Neural cell (in vitro differentiated cells): ENCODE measurements around the gene TOX2.

Source experiments
- CTCF ChIP-seq: fragments of 450-650 bp; IDR thresholded peaks from 2 replicates; pipeline ENCODE4 v1.5.1; 2014; ENCODE audit warnings: antibody characterized with exemption, mild to moderate bottlenecking, moderate library complexity; ENCODE audit not compliant: poor library complexity, severe bottlenecking
- EP300 ChIP-seq: fragments of 450-650 bp; conservative IDR thresholded peaks from 2 replicates; pipeline ENCODE4 v1.6.1; 2014; ENCODE audit warnings: antibody characterized with exemption, mild to moderate bottlenecking, moderate library complexity; ENCODE audit not compliant: poor library complexity, severe bottlenecking
- EZH2 ChIP-seq: fragments of 200-600, 300-800 bp; shearing (Covaris generic), sonication (generic); IDR thresholded peaks from 2 replicates; pipeline ENCODE4 v1.6.1; 2014; ENCODE audit warnings: antibody characterized with exemption, low read length, borderline replicate concordance, mild to moderate bottlenecking; ENCODE audit not compliant: insufficient read depth, poor library complexity, severe bottlenecking
- MXI1 ChIP-seq: fragments of 450-650 bp; conservative IDR thresholded peaks from 2 replicates; pipeline ENCODE4 v1.6.1; 2014; ENCODE audit warnings: antibody characterized with exemption, mild to moderate bottlenecking; ENCODE audit not compliant: poor library complexity, severe bottlenecking
- POLR2AphosphoS5 ChIP-seq: IDR thresholded peaks from 2 replicates; pipeline ENCODE4 v1.6.1; 2012
- RAD21 ChIP-seq: fragments of 450-650 bp; conservative IDR thresholded peaks from 2 replicates; pipeline ENCODE4 v1.6.1; 2014; ENCODE audit warnings: antibody characterized with exemption, mild to moderate bottlenecking, moderate library complexity
- SMC3 ChIP-seq: fragments of 450-650 bp; conservative IDR thresholded peaks from 2 replicates; pipeline ENCODE4 v1.6.1; 2014; ENCODE audit warnings: antibody characterized with exemption, mild to moderate bottlenecking, moderate library complexity; ENCODE audit not compliant: poor library complexity
- TAF1 ChIP-seq: IDR thresholded peaks from 2 replicates; pipeline ENCODE4 v1.6.1; 2012; ENCODE audit warnings: low read depth
- TF ChIP-seq, protein P1 (sequence below): IDR thresholded peaks from 2 replicates; pipeline ENCODE4 v1.6.1; 2012; ENCODE audit warnings: borderline replicate concordance

- TF ChIP-seq CTCF, result no peak
- no peak for TF ChIP-seq EZH2
- TF ChIP-seq EP300, result no peak
- TF ChIP-seq TAF1, result no peak
- no peak for TF ChIP-seq RAD21
- TF ChIP-seq, protein P1, sequence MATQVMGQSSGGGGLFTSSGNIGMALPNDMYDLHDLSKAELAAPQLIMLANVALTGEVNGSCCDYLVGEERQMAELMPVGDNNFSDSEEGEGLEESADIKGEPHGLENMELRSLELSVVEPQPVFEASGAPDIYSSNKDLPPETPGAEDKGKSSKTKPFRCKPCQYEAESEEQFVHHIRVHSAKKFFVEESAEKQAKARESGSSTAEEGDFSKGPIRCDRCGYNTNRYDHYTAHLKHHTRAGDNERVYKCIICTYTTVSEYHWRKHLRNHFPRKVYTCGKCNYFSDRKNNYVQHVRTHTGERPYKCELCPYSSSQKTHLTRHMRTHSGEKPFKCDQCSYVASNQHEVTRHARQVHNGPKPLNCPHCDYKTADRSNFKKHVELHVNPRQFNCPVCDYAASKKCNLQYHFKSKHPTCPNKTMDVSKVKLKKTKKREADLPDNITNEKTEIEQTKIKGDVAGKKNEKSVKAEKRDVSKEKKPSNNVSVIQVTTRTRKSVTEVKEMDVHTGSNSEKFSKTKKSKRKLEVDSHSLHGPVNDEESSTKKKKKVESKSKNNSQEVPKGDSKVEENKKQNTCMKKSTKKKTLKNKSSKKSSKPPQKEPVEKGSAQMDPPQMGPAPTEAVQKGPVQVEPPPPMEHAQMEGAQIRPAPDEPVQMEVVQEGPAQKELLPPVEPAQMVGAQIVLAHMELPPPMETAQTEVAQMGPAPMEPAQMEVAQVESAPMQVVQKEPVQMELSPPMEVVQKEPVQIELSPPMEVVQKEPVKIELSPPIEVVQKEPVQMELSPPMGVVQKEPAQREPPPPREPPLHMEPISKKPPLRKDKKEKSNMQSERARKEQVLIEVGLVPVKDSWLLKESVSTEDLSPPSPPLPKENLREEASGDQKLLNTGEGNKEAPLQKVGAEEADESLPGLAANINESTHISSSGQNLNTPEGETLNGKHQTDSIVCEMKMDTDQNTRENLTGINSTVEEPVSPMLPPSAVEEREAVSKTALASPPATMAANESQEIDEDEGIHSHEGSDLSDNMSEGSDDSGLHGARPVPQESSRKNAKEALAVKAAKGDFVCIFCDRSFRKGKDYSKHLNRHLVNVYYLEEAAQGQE, result no peak
- no peak for TF ChIP-seq SMC3
- TF ChIP-seq POLR2AphosphoS5, result no peak
- no peak for TF ChIP-seq MXI1
Observed at GRCh38 chr20:44095831-44096230, 181.2 kb downstream of the TOX2 start.
